DMS79 treated with DMSO at 0.1 percent for 48 hours (cell line): ENCODE data around the gene PCDH12.
"Not testable (repeated sequence)": the region's sequence is repeated elsewhere in the genome, so short reads cannot be mapped to it uniquely, and the experiment has no call there.

Source experiments
- DNase-seq: peaks from one replicate; lab custom pipeline; 2025; lab: John Stamatoyannopoulos, UW

The PCDH12 gene

DNA sequence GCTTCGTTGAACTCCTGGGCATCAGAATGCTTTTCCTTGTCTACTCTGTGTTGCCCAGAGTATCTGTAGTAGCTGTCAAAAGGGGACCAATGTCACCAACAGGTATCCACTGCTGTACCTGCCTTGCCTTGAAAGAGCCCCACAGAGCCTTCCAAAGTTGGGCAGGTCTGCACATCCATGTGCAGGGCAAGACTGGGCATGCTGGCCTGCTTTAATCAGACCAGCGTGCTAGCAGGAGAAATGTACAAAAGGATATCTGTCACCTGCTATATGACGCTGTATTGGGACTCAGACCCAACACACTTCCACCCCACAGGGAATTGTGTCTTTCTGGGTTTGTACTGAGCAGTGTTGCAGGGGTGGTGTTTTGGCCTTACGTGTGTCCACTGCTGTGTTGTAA lies 22.5 kb downstream of the PCDH12 start:
- no peak for DNase-seq

DNA sequence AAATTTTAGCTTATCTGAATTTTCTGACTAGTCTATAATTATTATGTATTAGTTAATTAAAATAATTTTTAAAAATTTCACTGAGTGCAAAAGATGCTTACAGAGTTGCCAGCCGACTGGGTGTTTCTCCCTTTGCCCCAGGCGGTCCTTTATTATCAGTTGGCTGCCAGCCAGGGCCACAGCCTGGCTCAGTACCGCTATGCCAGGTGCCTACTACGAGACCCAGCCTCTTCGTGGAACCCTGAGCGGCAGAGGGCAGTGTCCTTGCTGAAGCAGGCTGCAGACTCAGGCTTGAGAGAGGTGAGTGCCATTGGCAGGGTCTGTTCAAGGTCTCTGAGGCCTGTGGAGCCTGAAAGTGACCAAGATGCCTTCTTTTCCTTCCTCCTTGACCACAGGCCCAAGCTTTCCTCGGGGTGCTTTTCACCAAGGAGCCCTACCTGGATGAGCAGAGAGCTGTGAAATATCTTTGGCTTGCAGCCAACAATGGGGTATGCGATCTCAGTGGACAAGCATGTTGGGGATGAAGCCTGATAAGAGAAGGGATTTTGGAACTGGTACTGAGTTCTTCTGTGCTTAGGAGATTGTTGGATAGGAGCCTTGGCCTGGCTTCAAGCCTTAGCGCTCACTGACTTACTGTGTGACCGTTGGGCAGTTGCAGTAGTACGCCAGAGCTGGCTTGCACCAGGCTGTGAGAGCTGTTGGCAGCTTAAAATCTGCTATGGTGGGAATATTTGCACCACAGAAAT lies 23.7 kb downstream of the PCDH12 start:
- DNase-seq, result peak; percentile 33

DNA sequence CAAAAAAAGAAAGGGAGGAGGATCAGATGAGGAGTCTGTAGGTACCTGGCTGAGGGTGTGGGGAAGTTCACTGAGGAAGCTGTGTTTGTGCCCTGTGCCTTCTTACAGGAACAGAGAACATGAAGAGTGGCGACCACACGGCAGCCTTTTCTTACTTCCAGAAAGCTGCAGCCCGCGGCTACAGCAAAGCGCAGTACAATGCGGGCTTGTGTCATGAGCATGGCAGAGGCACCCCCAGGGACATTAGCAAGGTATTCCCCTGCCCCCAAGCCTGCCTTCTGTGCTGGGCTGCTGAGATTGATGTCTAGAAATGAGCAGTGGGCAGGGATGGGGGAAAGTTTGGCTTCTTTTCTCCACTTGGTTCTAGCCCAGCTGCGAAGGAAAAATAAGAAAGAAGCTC lies 24.9 kb downstream of the PCDH12 start:
- no peak for DNase-seq

DNA sequence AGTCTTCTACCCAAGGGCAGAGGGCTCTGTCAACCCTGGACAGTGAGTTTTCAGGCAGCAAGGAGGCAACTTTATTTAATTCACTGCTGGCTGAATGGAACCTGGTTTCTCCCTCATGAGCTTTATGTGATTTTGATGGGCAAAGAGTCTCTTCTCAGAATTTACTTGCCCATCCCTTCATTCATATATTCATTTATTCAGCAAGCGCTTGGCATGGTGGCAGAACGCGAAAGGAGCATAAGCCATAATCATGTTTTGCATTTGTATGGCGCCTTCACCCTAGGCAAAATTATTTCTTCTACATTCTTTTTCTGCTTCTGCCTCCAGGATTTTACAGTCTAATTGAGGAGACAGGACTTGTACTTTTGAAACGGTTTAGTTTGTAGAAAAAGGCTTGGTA lies 26.3 kb downstream of the PCDH12 start:
- no peak for DNase-seq

DNA sequence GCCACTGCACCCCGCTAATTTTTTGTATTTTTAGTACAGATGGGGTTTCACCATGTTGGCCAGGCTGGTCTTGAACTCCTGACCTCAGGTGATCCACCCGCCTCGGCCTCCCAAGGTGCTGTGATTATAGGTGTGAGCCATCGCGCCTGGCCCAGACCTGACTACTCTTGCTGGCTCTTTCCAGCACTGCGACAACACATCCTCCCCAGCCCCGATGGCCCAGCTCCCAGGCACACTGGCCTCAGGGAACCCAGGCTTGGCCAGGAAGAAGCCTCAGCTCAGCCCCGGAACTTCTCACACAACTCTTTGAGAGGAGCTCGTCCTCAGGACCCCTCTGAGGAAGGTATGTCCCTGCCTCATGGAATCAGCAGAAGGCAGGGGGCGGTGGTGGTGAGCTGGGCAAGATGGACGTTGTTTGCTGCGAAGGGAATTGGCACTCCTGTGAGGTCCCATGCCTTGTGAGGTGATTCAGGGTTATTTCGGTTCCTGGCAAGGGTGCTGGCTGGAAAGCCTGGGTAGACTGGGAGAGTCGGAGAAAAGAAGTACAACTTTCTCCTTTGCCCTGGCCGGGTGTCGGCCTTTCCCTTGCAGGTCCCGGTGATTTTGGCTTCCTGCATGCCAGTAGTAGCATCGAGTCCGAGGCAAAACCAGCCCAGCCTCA lies 28.5 kb downstream of the PCDH12 start:
- DNase-seq, result no peak

DNA sequence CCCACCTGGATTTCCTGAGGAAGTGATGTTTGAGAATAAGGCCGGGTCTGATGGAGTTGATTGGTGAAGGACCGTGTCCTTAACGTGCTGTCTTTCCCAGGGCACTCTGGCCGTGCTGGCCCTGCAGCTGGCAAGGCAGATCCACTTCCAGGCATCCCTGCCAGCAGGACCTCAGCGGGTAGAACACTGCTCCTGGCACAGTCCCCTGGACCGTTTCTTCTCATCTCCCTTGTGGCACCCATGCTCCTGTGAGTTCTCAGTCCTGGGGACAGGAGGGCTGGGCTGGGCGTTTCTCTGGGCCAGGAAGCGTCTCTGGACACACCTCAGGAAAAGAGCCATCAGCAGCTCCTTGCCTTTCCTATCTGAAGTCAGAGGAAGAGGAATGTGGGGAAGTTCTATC lies 30.0 kb downstream of the PCDH12 start:
- DNase-seq, result no peak

DNA sequence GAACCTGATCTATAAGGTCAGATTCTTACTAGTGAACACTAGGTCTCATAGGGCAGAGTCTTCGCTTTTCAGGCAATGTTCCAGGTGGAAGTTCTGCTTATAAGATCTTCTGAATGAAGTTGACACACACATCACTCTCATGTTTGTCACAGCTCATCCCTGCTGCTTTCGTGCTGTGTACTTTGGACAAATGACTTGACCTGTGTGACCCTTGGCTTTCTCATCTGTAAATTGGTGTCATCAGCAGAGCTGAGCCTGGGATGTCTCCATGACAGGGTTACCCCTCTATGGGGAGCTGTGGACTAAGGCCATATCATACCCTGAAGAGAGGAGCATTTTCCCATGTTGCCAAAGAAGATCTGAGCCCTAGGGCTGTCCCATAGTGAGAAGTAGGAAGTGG lies 31.6 kb downstream of the PCDH12 start:
- DNase-seq, result no peak

DNA sequence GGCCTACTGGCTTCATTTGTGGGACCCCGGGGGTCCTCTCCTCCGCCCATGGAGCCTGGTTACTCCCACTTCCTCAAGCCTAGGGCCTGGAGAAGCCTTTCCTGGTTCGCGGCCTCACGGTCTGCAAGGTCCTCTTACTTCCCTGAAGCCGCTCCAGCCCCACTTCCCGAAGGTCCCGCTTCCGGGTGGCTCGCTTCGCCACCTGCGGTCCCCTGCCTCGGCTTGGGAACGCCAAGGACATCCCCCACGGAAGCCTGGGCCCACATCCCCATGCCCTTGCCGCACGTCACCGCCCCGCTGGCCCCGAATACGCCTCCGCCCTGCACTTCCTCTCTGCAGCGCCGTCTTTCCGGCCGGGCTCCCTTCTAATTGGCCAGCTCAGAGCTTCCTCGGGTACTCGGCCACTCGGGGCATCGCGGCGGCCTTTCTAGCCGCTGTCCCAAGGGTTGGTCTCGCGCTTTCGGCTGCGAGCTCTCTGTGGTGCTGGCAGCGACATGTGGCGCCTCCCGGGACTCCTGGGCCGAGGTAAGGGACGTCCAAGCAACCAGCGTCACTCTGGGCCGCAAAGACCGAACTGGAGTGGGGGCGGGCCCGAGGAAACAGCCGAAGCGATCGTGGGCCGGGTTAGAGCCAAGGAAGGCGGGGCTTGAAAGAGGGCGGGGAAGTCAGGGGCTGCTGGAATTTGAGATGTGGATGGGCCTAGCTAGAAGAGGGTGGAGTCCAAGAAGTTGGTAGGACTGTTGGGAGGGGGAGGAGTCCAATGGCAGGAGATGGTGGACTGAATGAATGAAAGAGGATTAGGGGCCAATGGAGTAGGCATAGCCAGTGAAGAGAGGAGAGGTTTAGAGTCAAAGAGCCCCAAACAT lies 34.3 kb downstream of the PCDH12 start, which contains the start of gene DELE1:
Gene DELE1 (plus strand): TSS at position 424 of the 866 bp plus-strand sequence. CDS start 71 bp downstream, at position 495.
- peak; percentile 74 for DNase-seq

DNA sequence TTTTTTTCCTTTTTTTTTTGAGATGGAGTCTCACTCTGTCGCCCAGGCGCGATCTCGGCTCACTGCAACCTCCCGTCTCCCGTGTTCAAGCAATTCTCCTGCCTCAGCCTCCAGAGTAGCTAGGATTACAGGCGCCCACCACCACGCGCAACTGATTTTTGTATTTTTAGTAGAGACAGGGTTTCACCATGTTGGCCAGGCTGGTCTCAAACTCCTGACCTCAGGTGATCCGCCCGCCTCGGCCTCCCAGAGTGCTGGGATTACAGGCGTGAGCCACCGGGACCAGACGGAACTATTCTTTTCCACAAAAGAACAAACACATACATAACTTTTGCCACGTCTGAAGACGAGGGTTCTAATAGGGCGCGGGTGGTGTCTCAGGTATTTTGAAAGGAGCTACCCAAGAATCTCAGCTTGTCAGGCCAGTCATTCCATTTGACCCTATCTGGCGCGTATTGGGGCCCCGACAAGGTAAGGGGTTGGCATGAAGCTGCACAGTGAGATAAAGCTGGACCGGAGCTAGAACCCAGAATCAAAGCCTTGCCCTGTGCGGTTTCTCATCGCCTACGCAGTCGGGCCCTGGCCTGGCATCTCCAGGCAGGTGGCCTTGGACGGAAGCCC lies 35.1 kb downstream of the PCDH12 start:
- not testable (repeated sequence) for DNase-seq

DNA sequence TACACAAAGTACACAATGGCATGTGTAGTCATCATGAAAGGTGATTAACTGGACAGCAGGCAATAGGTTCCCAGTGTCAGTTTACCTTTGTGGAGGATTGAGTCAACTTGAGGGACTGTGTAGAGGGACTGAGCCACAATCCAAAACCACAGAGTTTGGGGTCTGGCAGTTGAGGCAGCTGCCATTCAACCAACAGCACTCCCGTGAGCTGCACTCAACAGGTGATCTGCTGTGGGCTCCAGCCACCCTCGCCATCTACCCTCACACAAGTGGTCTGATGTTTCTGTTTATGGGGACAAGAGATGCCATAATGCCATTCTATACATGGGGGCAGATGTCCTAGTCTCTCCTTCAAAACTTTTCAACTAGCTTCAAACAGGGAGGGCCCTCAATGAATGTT lies 37.2 kb downstream of the PCDH12 start:
- DNase-seq, result no peak

DNA sequence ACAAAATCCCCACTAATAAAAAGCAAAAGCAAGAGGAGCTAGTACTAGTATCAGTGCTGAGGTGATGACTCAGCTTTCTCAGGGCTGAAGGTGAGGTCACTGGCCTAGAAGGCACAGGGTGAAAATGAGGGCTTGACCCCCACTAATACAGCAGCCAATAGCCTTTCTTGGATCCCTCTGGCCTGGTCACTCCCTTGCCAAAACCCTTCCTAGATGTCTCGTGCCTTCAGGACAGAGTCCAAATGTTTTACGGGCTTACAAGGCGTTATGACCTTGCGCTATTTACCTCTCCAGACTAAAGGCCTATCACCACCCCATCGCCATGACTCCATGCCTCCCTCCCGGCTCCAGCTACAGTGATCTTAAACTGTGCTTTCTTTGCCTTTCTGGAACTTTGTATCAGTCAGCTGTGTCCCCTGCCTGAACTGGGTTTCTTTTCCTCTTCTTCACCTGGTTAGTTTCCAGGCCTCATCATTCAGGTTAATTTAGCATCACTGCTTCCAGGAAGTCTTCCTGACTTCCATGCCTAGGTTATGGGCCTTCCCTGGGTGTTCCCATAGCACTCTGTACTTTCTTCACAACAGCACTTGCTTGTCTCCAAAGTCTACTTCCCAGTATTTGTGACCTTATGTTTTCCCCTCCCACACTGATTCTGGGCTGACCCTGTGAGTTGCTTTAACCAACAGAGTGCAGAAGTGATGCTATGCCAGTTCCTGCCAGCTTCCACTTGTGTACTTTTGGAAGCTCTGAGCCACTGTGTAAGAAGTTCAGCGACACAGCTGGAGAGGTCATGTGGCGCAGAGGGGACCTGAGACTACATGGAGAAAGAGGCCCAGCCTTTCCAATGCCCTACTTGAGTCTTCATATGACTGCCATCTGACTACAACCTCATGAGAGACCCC lies 38.5 kb downstream of the PCDH12 start:
- DNase-seq, result no peak

DNA sequence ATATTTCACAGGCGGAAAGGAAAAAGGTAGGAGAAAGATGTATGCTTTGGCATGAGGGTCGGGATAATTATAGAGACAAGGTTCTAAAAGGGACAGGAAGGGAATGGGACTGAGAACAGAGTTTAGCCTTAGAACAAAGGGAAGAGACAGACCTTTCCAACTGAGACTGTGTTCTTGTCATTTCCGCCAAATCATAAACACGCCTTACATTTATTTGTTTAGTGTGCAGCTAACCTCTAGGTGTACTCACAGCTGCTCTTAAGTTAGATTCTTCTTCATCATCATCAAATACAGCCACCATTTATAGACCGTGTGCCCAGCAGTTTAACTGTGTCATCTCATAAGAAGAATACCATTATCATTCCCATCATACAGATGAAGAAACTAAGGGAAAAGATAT lies 40.2 kb downstream of the PCDH12 start:
- no peak for DNase-seq

DNA sequence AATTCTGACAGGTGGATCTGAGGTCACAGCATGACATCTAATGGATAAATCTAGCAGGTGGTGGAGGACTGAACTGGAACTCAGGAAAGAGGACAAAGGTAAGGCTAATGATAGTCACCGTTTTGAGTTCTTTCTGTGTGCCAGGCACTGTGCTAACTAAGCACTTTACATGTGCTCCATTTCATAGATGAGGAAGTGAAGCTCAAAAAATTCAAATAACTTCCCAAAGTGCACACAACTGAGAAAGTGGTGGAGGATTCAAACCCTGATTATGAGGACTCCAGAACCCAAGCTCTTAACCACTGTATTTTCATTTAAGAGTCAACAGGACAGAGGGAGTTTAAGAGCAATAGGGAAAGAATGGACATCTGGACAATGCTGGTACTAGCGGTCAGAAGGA lies 41.5 kb downstream of the PCDH12 start:
- no peak for DNase-seq

DNA sequence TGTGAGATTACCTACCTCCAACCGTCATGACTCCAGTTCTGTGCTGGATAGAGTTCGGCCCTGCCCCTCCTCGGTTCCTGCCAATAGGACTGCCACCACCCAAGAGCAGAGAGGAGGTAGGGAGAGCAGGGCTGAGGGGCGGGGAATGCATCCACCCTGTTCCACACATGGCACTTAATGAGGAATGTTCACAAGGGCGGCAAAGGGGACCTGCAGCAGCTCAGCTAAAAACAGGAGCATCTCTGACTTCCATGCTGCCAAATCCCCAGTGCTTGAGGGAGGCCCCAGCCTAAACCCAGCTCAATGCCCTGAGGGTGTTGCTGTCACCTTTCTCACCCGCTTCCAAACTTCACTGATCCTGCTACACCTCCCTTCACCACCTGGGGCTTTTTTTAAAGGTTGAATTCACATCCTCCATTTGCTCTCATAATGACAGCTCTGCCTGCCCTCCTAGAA lies 42.1 kb downstream of the PCDH12 start:
- DNase-seq, result no peak

DNA sequence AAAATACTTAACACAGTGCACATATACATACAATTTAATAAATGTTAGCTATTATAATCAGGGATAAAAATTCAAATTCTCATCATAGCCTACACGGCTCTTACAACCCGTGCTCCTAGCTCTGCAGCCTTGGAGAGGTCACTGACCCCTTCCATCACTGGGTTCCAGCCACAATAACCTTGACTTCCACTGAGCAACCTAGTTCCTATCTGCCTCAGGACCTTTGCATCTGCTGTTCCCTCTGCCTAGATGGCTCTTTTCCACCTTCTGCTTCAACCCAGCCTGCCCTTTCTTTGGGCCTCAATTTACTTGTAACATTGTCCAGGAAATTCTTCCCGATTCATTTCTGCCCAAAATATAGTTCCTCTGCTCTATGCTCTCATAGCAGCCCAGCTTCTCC lies 43.2 kb downstream of the PCDH12 start:
- no peak for DNase-seq

DNA sequence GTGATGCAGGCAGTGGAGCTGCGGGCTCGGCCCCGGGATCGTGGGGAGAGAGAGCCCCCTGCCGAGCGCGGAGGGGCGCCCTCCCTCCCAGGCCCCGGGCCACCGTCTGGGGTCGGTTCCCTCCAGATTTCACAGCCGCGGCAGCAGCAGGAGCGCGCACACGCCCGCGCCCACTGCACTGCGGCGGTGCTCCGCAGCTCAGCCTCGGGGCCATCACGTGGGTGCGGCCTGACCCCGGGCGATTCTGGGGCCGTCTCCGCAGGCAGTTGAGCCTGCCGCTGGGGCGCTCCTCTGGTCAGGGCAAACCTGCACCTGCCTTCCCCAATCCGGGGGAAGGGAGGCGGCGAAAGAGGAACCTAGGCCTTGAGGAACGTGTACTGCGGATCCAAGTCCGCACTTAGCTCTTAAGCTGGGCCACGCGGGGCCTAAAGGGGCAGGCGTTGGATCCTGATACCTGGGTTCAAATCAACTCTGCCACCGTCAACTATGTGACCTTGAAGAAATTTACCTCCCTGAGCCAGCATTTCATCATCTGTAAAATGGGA lies 43.7 kb downstream of the PCDH12 start:
- DNase-seq, result peak; percentile 17

DNA sequence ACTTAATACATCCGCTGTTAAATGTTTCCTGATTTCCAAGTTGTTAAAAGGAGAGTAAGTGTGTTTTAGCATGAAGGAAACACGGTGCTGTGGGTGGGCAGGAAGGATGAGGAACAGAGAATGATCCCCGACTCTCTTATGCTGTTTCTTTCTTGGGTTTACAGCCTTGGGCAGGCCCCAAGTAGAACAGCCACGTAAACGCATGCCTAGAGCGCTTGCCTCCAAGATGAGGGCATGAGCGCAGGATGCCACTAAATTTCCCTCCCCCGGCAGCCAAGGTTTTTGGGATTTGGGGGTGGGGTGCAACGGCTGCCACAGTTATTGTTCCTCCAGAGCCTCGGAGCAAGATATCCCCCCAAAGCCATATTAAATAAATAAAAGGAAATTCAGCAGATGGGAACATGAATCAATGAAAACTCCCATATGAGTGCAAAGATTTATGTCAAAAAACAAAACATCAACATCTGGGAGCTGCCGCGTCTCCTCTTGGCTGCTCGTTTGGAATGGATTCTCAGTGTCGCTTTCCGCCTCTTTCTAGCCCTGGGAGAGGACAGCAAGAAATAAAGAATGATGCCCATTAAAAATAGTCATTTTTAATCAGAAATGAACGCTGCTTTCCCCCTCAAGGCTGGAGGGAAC lies 44.3 kb downstream of the PCDH12 start:
- no peak for DNase-seq

DNA sequence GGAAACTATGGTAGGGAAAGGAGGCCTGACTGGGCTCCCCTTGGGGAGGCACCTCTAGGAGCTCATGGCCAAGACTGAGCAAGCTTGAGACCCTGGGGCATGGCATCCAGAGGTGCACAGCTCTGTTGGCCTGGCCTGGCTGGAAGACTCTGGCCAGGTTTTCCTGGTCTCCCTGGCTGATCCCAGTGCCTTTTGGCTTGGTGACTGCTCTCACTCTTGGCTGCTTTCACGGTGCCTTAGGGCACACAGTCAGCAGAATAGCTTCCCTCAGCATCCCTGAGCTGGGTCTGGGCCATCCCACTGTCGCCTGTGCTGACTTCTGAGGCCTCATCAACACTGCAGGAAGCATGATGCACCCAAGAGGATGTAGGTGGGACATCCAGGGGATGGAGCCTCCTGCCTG lies 47.7 kb downstream of the PCDH12 start:
- DNase-seq, result no peak

DNA sequence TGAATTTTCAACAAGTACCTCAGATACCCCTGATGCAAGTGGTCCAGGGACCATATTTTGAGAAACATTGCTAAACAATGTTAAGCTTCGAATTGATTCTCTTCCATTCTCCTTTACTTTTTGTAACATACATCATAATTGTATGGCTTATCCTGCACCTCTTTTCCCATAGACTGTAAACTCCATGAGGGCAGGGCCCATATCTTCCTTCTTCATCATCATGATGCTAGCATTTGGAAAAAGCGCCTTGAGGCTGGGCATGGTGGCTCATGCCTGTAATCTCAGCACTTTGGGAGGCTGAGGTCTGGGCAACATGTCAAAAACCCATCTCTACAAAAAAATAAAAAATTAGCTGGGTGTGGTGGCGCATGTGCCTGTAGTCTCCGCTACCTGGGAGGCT lies 48.8 kb downstream of the PCDH12 start:
- no peak for DNase-seq

DNA sequence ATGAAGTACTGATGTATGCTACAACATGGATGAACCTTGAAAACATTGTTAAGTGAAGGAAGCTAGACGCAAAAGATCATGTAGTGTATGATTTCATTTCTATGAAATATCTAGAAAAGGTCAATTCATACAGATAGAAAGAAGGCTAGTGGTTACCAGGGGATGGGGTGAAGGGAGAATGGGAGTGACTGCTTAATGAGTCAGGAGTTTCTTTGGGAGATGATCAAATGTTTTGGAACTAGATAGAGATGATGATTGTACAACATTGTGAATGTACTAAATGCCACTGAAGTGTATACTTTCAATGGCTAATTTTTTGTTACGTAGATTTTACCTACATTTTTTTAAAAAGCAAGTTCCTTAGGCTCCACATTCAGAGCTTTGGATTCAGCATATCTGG lies 49.2 kb downstream of the PCDH12 start:
- no peak for DNase-seq
